Testis (tissue), 2 donors: Measurements from ENCODE around the gene FBH1.

Source experiments
- CTCF ChIP-seq, 3 experiments: fragments of 450-650 bp in 2 of 3; fragments of 200-600 bp in 1 of 3; sonication (generic) in 1 of 3; IDR thresholded peaks; one replicate each; pipeline ENCODE4 v1.5.1; 2016 to 2019; ENCODE audit warnings: antibody characterized with exemption in 3 of 3, mild to moderate bottlenecking in 2 of 3, moderate library complexity in 1 of 3
- POLR2A ChIP-seq: fragments of 450-650 bp; IDR thresholded peaks from one replicate; pipeline ENCODE4 v1.6.1; 2017; ENCODE audit warnings: antibody characterized with exemption, mild to moderate bottlenecking, moderate library complexity

- no peak for TF ChIP-seq CTCF (IDR thresholded peaks at IDR 0.05)
- TF ChIP-seq POLR2A, result no peak
Observed at GRCh38 chr10:5844345-5845055, 45.5 kb upstream of the FBH1 start.
